GM23338 (cell line): ENCODE results near the gene NPPC. TPM values are rescaled to one million over a fixed set of nuclear protein-coding genes. Genes with fewer than 3 reads are reported as not detected.

ENCODE experiments used
- ATAC-seq: fragments of 200-7000 bp; cut with Tn5 transposase; 3 replicates; pipeline ENCODE4 v1.9.1; 2020
- DNase-seq: peaks from one replicate; pipeline ENCODE4 v3.0.0-alpha.2; 2015; ENCODE audit warnings: low spot score
- H2AFZ ChIP-seq: fragments of 200-600 bp; sonication (generic); 2 replicates; pipeline ENCODE4 v1.8.0; 2016; ENCODE audit warnings: antibody characterized with exemption, mild to moderate bottlenecking, moderate library complexity
- H3F3A ChIP-seq: fragments of 200-600 bp; sonication (generic); replicated peaks from 2 replicates; pipeline ENCODE4 v1.8.0; 2017; ENCODE audit warnings: antibody characterized with exemption, mixed run types, low read depth
- H3K27ac ChIP-seq: fragments of 200-600 bp; sonication (generic); 2 replicates; pipeline ENCODE4 v1.6.1; 2016; ENCODE audit warnings: low read depth
- H3K27me3 ChIP-seq: fragments of 200-600 bp; sonication (generic); 2 replicates; pipeline ENCODE4 v1.8.0; 2016; ENCODE audit warnings: mild to moderate bottlenecking, mixed run types, moderate library complexity; ENCODE audit not compliant: insufficient read depth
- H3K36me3 ChIP-seq: fragments of 200-600 bp; sonication (generic); 2 replicates; pipeline ENCODE4 v1.8.0; 2016; ENCODE audit warnings: mild to moderate bottlenecking; ENCODE audit not compliant: insufficient read depth
- H3K4me1 ChIP-seq: fragments of 200-600 bp; sonication (generic); 2 replicates; pipeline ENCODE4 v1.8.0; 2016; ENCODE audit warnings: mild to moderate bottlenecking, moderate library complexity; ENCODE audit not compliant: insufficient read depth
- H3K4me2 ChIP-seq: fragments of 200-600 bp; sonication (generic); 2 replicates; pipeline ENCODE4 v1.7.1; 2017; ENCODE audit warnings: mixed run types
- H3K4me3 ChIP-seq: fragments of 200-600 bp; sonication (generic); 2 replicates; pipeline ENCODE4 v1.6.1; 2016; ENCODE audit warnings: mixed run types
- H3K79me2 ChIP-seq: fragments of 200-600 bp; sonication (generic); replicated peaks from 2 replicates; pipeline ENCODE4 v1.8.0; 2017; ENCODE audit warnings: mild to moderate bottlenecking; ENCODE audit not compliant: insufficient read depth
- H3K9me2 ChIP-seq: fragments of 200-600 bp; sonication (generic); 2 replicates; pipeline ENCODE4 v1.8.0; 2017; ENCODE audit not compliant: insufficient read depth
- H4K20me1 ChIP-seq: fragments of 200-600 bp; sonication (generic); replicated peaks from 2 replicates; pipeline ENCODE4 v1.8.0; 2017; ENCODE audit warnings: mild to moderate bottlenecking; ENCODE audit not compliant: insufficient read depth
- H3K27ac Mint-ChIP-seq: 2 replicates; pipeline ENCODE4 v1.8.0; 2020; ENCODE audit warnings: inconsistent platforms, mild to moderate bottlenecking, moderate library complexity, mixed read lengths
- H3K27me3 Mint-ChIP-seq: 3 replicates; pipeline ENCODE4 v1.8.0; 2022; ENCODE audit warnings: low read depth, mild to moderate bottlenecking, moderate library complexity, mixed read lengths, inconsistent platforms; ENCODE audit not compliant: insufficient read depth, poor library complexity
- H3K36me3 Mint-ChIP-seq: 3 replicates; pipeline ENCODE4 v1.8.0; 2021; ENCODE audit warnings: low read depth, mild to moderate bottlenecking, inconsistent platforms, moderate library complexity, mixed read lengths
- H3K4me1 Mint-ChIP-seq: 3 replicates; pipeline ENCODE4 v1.8.0; 2020; ENCODE audit warnings: mild to moderate bottlenecking, inconsistent platforms, mixed read lengths
- H3K4me3 Mint-ChIP-seq: 3 replicates; pipeline ENCODE4 v1.8.0; 2021; ENCODE audit warnings: moderate library complexity, mild to moderate bottlenecking, inconsistent platforms, mixed read lengths
- H3K9me3 Mint-ChIP-seq: 3 replicates; pipeline ENCODE4 v1.8.0; 2020; ENCODE audit warnings: moderate library complexity, mild to moderate bottlenecking, inconsistent platforms, mixed read lengths
- CREB1 ChIP-seq: fragments of 250-450 bp; sonication (Bioruptor Pico); IDR thresholded peaks from 2 replicates; pipeline ENCODE4 v1.5.0; 2020; ENCODE audit warnings: low read depth, mild to moderate bottlenecking, moderate library complexity
- EZH2 ChIP-seq: fragments of 200-600 bp; sonication (generic); IDR thresholded peaks from one replicate; pipeline ENCODE4 v1.8.0; 2017; ENCODE audit warnings: antibody characterized with exemption, mild to moderate bottlenecking, low read depth; ENCODE audit not compliant: unreplicated experiment
- JUNB ChIP-seq: IDR thresholded peaks from one replicate; pipeline ENCODE4 v1.6.1; 2016; ENCODE audit warnings: antibody characterized with exemption; ENCODE audit not compliant: unreplicated experiment
- NANOG ChIP-seq: IDR thresholded peaks from 2 replicates; pipeline ENCODE4 v1.6.1; 2016; ENCODE audit warnings: antibody characterized with exemption, borderline replicate concordance
- POLR2AphosphoS5 ChIP-seq: IDR thresholded peaks from 2 replicates; pipeline ENCODE4 v1.6.1; 2016; ENCODE audit warnings: antibody characterized with exemption, low read depth
- STAT1 ChIP-seq: IDR thresholded peaks from one replicate; pipeline ENCODE4 v1.6.1; 2016; ENCODE audit warnings: antibody characterized with exemption; ENCODE audit not compliant: unreplicated experiment
- ZNF114 ChIP-seq: fragments of 250-450 bp; sonication (Bioruptor Pico); IDR thresholded peaks from 2 replicates; pipeline ENCODE4 v1.5.0; 2020; ENCODE audit warnings: mild to moderate bottlenecking, moderate library complexity
- ZNF331 ChIP-seq: fragments of 250-450 bp; sonication (Bioruptor Pico); IDR thresholded peaks from 2 replicates; pipeline ENCODE4 v1.5.0; 2020; ENCODE audit warnings: low read depth, mild to moderate bottlenecking, moderate library complexity
- polyA plus RNA-seq: library from polyadenylated mRNA; unstranded; fragments of >200 nt; fragmentation: Nextera tagmentation; extraction: Ambion mirVana; gene quantifications from 2 replicates; pipeline ENCODE4 v1.2.1, GENCODE V29; 2016
- total RNA-seq: library from RNA; depleted of rRNA; stranded (reverse); fragments of >200 nt; shearing (Covaris generic); gene quantifications from 2 replicates; pipeline ENCODE4 v1.2.3, GENCODE V29; 2014
- TF ChIP-seq, protein P1 (sequence below): IDR thresholded peaks from 2 replicates; pipeline ENCODE4 v1.6.1; 2016; ENCODE audit warnings: antibody characterized with exemption
- TF ChIP-seq, protein P2 (sequence below): fragments of 250-450 bp; sonication (Bioruptor Pico); IDR thresholded peaks from 2 replicates; pipeline ENCODE4 v1.5.0; 2020; ENCODE audit warnings: mild to moderate bottlenecking, moderate library complexity

Gene NPPC
- total and polyA plus RNA-seq, 2 experiments from 2014 or later, result 2.2 to 6.3 TPM

DNA sequence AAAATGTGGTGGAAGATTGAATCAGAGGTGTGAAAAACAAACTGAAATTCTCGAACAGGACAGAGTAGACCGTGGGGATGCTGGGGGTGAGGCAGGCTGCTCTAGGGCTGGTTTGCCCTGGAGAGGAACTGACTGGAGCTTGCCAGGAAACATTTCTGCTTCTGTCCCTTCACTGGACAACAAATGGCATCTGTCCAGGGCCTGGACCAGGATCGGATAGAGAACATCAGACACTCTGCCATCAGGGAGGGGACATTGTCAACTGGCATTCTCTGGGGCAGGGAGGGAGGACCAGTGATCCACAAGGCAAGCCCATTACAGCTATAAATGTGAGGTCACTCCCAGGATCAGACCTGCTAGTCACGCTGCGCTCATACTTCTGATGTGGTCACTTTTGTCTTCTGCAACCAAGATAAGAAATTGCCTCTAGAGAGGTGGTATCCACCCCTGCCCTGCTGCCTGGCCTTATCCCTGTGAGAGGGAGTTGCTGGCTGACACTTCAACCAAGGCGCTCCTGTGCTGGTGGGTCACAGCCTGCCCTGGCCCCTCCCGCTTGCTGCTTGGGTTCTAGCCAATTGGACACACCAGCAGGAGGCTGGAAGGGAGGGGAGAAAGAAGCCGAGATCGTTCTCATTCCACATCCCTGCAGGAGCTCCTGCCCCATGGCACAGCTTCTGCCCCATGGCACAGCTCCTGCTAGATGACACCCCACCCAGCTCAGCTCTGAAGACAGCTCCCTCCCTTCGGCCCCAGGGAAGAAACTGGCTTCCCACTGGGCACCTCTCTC, 8.7 kb downstream of the NPPC start:
- no peaks in the 10 kb centered on the region for H3K36me3 Mint-ChIP-seq
- ATAC-seq (peak; percentile 60), DNase-seq (no peak)
- H3K27me3 Mint-ChIP-seq, result peaks cover 4% of the 10 kb centered on the region
- no peaks in the 10 kb centered on the region for H3K9me3 Mint-ChIP-seq
- H3K4me3 ChIP-seq, result no peak overlapping the region
- TF ChIP-seq STAT1 (no peak), ZNF114 (CRISPR knock-in tag) (no peak), POLR2AphosphoS5 (no peak), ZNF331 (CRISPR knock-in tag) (no peak), JUNB (no peak), NANOG (no peak), CREB1 (CRISPR knock-in tag) (no peak), EZH2 (no peak)
- TF ChIP-seq, protein P1, sequence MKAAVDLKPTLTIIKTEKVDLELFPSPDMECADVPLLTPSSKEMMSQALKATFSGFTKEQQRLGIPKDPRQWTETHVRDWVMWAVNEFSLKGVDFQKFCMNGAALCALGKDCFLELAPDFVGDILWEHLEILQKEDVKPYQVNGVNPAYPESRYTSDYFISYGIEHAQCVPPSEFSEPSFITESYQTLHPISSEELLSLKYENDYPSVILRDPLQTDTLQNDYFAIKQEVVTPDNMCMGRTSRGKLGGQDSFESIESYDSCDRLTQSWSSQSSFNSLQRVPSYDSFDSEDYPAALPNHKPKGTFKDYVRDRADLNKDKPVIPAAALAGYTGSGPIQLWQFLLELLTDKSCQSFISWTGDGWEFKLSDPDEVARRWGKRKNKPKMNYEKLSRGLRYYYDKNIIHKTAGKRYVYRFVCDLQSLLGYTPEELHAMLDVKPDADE, result no peak
- TF ChIP-seq, protein P2, sequence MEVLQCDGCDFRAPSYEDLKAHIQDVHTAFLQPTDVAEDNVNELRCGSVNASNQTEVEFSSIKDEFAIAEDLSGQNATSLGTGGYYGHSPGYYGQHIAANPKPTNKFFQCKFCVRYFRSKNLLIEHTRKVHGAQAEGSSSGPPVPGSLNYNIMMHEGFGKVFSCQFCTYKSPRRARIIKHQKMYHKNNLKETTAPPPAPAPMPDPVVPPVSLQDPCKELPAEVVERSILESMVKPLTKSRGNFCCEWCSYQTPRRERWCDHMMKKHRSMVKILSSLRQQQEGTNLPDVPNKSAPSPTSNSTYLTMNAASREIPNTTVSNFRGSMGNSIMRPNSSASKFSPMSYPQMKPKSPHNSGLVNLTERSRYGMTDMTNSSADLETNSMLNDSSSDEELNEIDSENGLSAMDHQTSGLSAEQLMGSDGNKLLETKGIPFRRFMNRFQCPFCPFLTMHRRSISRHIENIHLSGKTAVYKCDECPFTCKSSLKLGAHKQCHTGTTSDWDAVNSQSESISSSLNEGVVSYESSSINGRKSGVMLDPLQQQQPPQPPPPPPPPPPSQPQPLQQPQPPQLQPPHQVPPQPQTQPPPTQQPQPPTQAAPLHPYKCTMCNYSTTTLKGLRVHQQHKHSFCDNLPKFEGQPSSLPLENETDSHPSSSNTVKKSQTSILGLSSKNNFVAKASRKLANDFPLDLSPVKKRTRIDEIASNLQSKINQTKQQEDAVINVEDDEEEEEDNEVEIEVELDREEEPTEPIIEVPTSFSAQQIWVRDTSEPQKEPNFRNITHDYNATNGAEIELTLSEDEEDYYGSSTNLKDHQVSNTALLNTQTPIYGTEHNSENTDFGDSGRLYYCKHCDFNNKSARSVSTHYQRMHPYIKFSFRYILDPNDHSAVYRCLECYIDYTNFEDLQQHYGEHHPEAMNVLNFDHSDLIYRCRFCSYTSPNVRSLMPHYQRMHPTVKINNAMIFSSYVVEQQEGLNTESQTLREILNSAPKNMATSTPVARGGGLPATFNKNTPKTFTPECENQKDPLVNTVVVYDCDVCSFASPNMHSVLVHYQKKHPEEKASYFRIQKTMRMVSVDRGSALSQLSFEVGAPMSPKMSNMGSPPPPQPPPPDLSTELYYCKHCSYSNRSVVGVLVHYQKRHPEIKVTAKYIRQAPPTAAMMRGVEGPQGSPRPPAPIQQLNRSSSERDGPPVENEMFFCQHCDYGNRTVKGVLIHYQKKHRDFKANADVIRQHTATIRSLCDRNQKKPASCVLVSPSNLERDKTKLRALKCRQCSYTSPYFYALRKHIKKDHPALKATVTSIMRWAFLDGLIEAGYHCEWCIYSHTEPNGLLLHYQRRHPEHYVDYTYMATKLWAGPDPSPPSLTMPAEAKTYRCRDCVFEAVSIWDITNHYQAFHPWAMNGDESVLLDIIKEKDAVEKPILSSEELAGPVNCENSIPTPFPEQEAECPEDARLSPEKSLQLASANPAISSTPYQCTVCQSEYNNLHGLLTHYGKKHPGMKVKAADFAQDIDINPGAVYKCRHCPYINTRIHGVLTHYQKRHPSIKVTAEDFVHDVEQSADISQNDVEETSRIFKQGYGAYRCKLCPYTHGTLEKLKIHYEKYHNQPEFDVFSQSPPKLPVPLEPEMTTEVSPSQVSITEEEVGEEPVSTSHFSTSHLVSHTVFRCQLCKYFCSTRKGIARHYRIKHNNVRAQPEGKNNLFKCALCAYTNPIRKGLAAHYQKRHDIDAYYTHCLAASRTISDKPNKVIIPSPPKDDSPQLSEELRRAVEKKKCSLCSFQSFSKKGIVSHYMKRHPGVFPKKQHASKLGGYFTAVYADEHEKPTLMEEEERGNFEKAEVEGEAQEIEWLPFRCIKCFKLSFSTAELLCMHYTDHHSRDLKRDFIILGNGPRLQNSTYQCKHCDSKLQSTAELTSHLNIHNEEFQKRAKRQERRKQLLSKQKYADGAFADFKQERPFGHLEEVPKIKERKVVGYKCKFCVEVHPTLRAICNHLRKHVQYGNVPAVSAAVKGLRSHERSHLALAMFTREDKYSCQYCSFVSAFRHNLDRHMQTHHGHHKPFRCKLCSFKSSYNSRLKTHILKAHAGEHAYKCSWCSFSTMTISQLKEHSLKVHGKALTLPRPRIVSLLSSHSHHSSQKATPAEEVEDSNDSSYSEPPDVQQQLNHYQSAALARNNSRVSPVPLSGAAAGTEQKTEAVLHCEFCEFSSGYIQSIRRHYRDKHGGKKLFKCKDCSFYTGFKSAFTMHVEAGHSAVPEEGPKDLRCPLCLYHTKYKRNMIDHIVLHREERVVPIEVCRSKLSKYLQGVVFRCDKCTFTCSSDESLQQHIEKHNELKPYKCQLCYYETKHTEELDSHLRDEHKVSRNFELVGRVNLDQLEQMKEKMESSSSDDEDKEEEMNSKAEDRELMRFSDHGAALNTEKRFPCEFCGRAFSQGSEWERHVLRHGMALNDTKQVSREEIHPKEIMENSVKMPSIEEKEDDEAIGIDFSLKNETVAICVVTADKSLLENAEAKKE (CRISPR knock-in tag), result no peak
- no peak overlapping the region for H3K4me3 Mint-ChIP-seq
- H3K27me3 ChIP-seq, result no peaks in the 10 kb centered on the region
- H3K4me1 Mint-ChIP-seq, result peaks cover 10% of the 10 kb centered on the region
- no peaks in the 10 kb centered on the region for H3K4me1 ChIP-seq
- no peak overlapping the region for H3K4me2 ChIP-seq
- H4K20me1 ChIP-seq, result no peaks in the 10 kb centered on the region
- no peaks in the 10 kb centered on the region for H3F3A ChIP-seq
- H3K9me2 ChIP-seq, result no peaks in the 10 kb centered on the region
- no peak overlapping the region for H3K27ac ChIP-seq
- H2AFZ ChIP-seq, result peak overlapping the region; percentile 52
- no peaks in the 10 kb centered on the region for H3K79me2 ChIP-seq
- no peaks in the 10 kb centered on the region for H3K36me3 ChIP-seq
- H3K27ac Mint-ChIP-seq, result no peak overlapping the region
